Spleen (tissue), 7 donors: ENCODE results near the gene C12orf57.

Experiments
- POLR2A ChIP-seq, 3 donors: fragments of 450-650 bp; IDR thresholded peaks; one replicate each; pipeline ENCODE4 v1.5.1; 2017; ENCODE audit warnings: antibody characterized with exemption in 3 of 3, mild to moderate bottlenecking in 1 of 3
- POLR2AphosphoS5 ChIP-seq, 3 donors: sonication (generic); formaldehyde crosslinking; IDR thresholded peaks; one replicate each; pipeline ENCODE4 v1.5.1; 2017; ENCODE audit warnings: antibody characterized with exemption in 3 of 3
- TF ChIP-seq, protein P1 (sequence below), 11 experiments: fragments of 200-600 bp in 7 of 11; fragments of 450-650 bp in 4 of 11; sonication (generic) in 4 of 11; IDR thresholded peaks in 8 of 11; conservative IDR thresholded peaks in 3 of 11; 1 replicate in 7 of 11; 2 replicates in 4 of 11; pipeline versions ENCODE4 v1.4.0 to v1.8.0; 2016 to 2021; ENCODE audit warnings: antibody characterized with exemption in 11 of 11, inconsistent platforms in 4 of 11, mild to moderate bottlenecking in 1 of 11
- donor health status: DM: no; HTN: no; CAD: no; lungs with moderate emphysema.
- donor health status: DM: no; HTN: no; CAD: no.
- donor health status: DM: no; HTN: no; CAD: no.

- TF ChIP-seq, protein P1, sequence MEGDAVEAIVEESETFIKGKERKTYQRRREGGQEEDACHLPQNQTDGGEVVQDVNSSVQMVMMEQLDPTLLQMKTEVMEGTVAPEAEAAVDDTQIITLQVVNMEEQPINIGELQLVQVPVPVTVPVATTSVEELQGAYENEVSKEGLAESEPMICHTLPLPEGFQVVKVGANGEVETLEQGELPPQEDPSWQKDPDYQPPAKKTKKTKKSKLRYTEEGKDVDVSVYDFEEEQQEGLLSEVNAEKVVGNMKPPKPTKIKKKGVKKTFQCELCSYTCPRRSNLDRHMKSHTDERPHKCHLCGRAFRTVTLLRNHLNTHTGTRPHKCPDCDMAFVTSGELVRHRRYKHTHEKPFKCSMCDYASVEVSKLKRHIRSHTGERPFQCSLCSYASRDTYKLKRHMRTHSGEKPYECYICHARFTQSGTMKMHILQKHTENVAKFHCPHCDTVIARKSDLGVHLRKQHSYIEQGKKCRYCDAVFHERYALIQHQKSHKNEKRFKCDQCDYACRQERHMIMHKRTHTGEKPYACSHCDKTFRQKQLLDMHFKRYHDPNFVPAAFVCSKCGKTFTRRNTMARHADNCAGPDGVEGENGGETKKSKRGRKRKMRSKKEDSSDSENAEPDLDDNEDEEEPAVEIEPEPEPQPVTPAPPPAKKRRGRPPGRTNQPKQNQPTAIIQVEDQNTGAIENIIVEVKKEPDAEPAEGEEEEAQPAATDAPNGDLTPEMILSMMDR (IDR thresholded peaks at IDR 0.05 in 8 of 11, conservative IDR thresholded peaks at IDR 0.05 in 3 of 11): no peak
- TF ChIP-seq POLR2AphosphoS5 (IDR thresholded peaks at IDR 0.05): no peak
- TF ChIP-seq POLR2A (IDR thresholded peaks at IDR 0.05): no peak
Measured at GRCh38 chr12:6987956-6988553, 44.2 kb downstream of the C12orf57 start.
